ENCODE results near the gene KLF5.
A peak's percentile ranks its signal among the peaks of the same experiment; 100 is the strongest.
"Not testable (repeated sequence)": the region's sequence is repeated elsewhere in the genome, so short reads cannot be mapped to it uniquely, and the experiment has no call there.

Gene KLF5

DNA sequence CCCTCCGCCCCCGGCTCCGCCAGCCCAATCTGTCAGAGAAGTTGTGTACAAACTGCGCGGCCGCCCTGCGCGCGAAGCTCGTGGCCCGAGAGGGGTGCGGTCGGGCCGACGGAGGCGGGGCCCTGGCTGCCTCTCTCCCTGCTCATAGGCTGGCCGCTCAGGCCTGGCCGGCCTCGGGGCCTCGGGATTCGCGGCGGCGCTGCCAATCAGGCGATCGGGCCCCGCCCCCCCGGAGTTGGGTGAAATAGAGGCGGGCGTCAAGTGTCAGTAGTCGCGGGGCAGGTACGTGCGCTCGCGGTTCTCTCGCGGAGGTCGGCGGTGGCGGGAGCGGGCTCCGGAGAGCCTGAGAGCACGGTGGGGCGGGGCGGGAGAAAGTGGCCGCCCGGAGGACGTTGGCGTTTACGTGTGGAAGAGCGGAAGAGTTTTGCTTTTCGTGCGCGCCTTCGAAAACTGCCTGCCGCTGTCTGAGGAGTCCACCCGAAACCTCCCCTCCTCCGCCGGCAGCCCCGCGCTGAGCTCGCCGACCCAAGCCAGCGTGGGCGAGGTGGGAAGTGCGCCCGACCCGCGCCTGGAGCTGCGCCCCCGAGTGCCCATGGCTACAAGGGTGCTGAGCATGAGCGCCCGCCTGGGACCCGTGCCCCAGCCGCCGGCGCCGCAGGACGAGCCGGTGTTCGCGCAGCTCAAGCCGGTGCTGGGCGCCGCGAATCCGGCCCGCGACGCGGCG, at the start of gene KLF5:
KLF5 (plus strand) TSS at position 270 of the 724 bp plus-strand sequence; CDS start at position 593, 323 bp downstream.
- Mint-ChIP-seq H3K27me3 (peaks cover 43% of the 10 kb centered on the region), H3K4me3 (peak within 1 kb of the TSS; percentile 81), H3K27ac (peak within 1 kb of the TSS; percentile 76), H3K4me1 (peaks cover 21% of the 10 kb centered on the region), H3K9me3 (no peaks in the 10 kb centered on the region), H3K36me3 (ENCODE audit: low read depth) (no peaks in the 10 kb centered on the region)
- DNase-seq, result peak; percentile 95
- ATAC-seq, result peak; percentile 99

DNA sequence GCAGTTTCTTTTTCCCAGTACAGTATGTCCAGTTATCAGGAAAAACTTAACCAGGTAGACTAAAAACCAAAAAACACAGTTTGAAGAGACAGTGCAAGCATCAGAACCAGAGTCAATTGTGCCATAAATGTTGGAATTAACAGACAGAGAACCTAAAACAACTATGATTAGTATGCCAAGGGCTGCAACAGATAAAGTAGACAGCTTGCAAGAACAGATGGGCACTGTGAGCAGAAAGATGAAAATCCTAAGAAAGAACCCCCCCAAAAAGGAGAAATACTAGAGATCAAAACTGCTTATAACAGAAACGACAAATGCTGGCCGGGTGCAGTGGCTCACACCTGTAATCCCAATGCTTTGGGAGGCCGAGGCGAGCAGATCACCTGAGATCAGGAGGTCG, 47.1 kb upstream of the KLF5 start:
- Mint-ChIP-seq H3K4me3 (no peak overlapping the region), H3K4me1 (no peaks in the 10 kb centered on the region), H3K27me3 (no peaks in the 10 kb centered on the region), H3K9me3 (no peaks in the 10 kb centered on the region), H3K27ac (no peak overlapping the region), H3K36me3 (ENCODE audit: low read depth) (peaks cover 33% of the 10 kb centered on the region)
- ATAC-seq, result no peak
- DNase-seq, result no peak

- Mint-ChIP-seq H3K27ac (no peak overlapping the region), H3K27me3 (no peaks in the 10 kb centered on the region), H3K4me3 (no peak overlapping the region), H3K4me1 (no peaks in the 10 kb centered on the region), H3K9me3 (no peaks in the 10 kb centered on the region), H3K36me3 (ENCODE audit: low read depth) (peaks cover 29% of the 10 kb centered on the region)
- no peak for DNase-seq
- no peak for ATAC-seq
Observed at GRCh38 chr13:73015805-73016204, 43.0 kb upstream of the KLF5 start.

DNA sequence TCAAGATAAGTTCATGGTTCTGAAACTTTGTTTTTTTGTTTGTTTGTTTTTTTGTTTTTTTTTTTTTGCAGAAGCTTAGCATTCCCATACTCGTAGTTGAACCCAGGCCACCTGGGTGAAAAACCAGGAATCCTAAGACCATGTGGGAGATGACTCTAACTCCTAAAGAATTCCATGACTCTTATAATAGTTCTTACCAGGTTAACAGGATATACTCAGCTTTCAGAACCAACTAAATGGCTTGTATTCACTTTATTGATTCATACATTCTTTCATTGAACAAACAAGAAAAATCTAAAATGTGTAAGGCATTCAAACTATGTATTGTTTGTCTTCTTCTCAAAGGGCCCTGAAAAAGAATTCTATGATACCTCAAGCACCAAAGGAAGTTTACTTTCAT, 40.5 kb upstream of the KLF5 start:
- no peaks in the 10 kb centered on the region for H3K4me1 Mint-ChIP-seq
- H3K4me3 Mint-ChIP-seq, result no peak overlapping the region
- H3K27me3 Mint-ChIP-seq, result no peaks in the 10 kb centered on the region
- H3K9me3 Mint-ChIP-seq, result no peaks in the 10 kb centered on the region
- peaks cover 17% of the 10 kb centered on the region for H3K36me3 Mint-ChIP-seq (ENCODE audit: low read depth)
- DNase-seq, result no peak
- no peak overlapping the region for H3K27ac Mint-ChIP-seq
- ATAC-seq, result no peak

DNA sequence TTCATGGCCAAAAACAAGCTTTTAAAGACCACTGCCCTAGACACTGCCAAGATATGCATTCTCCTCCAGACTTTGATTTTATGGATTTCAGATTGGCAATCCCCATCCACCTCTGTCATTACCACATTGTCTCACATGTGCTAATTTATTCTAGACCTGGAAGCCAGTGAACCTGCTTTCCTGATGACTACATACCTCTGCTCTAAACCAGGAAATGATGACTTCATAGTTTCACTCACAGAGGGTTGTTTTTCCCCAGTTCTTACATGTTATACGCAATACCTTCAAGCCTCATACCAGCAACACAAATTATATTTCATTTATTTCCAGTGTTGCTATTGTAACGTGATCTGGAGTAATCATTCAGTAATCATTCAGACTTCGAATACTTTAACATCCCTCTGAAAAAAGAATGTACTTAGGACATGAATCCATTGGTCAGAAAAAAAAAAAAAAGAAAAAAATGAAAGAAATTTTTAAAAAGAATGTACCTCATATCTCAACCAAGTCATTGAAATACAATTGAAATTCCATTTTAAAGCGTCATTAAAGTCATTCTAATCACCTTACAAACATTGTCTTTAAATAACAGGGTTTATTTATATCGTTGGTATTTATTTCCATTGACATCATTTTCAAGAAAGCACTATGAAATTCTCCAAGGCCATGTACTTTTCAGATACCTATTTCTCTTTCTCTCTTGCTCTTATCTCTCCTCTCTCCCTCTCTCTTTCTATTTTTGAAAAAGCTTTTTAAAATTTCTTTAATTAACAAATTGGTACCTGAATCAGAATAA, 33.4 kb upstream of the KLF5 start:
- Mint-ChIP-seq H3K9me3 (no peaks in the 10 kb centered on the region), H3K4me3 (no peak overlapping the region), H3K36me3 (ENCODE audit: low read depth) (peaks cover 2% of the 10 kb centered on the region), H3K27me3 (no peaks in the 10 kb centered on the region), H3K4me1 (peaks cover 5% of the 10 kb centered on the region), H3K27ac (no peak overlapping the region)
- DNase-seq, result no peak
- ATAC-seq, result peak; percentile 84

DNA sequence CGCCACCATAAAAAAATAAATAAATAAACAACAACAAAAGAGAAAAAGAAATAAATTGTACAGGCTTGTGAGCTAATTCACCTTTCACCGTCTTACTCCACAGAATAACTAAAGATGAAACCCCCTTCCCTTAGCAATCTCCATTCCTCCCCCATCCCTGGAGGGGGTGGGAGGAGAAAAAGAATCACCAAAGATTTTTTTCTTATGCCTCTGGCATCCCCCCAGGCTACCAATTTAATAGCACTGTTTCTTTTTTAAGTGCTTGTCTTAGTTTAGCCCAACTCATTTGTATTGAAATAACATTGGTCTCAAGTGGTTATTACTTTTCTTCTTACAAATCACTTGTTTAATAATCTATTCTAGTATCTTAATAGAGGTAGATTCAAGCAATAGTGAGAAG, 23.9 kb upstream of the KLF5 start:
- Mint-ChIP-seq H3K27ac (no peak overlapping the region), H3K36me3 (ENCODE audit: low read depth) (no peaks in the 10 kb centered on the region), H3K4me3 (no peak overlapping the region), H3K4me1 (no peaks in the 10 kb centered on the region), H3K9me3 (no peaks in the 10 kb centered on the region), H3K27me3 (no peaks in the 10 kb centered on the region)
- DNase-seq, result no peak
- ATAC-seq, result no peak

DNA sequence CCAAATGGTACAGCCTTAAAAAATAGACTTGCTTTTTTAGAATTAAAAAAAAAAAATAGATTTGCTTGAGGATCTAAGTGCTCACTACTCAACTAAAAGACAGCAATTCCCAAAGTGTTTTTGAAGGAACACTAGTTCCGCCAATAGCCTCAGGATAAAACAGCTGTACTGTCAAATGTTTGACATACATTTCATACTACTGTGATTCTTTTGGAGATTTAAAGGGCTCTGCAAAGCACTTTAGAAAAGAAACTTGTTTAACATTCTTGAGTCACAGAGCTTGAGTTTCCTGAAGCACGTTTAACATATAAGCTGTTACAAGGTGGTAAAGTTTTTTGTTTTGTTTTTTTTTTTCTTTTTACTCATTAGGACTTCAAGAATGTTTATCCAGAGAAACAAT, 23.1 kb upstream of the KLF5 start:
- H3K27ac Mint-ChIP-seq, result no peak overlapping the region
- H3K4me3 Mint-ChIP-seq, result no peak overlapping the region
- no peaks in the 10 kb centered on the region for H3K36me3 Mint-ChIP-seq (ENCODE audit: low read depth)
- ATAC-seq (no peak), DNase-seq (no peak)
- H3K27me3 Mint-ChIP-seq, result no peaks in the 10 kb centered on the region
- H3K4me1 Mint-ChIP-seq, result no peaks in the 10 kb centered on the region
- no peaks in the 10 kb centered on the region for H3K9me3 Mint-ChIP-seq

DNA sequence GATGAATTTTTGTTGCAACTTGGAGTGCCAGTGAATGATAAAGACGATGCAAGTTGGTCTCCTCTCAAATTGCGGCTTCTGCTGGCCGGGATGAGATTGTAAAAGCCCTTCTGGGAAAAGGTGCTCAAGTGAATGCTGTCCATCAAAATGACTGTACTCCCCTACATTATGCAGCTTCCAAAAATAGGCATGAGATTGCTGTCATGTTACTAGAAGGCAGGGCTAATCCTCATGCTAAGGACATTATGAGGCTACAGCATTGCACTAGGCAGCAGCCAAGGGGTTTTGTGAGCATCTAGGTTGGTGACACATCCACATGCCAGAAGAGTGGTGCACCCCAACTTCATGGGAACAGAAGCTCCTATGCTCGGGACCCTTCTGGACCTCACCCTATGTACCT, 22.2 kb upstream of the KLF5 start:
- no peaks in the 10 kb centered on the region for H3K9me3 Mint-ChIP-seq
- no peak for DNase-seq
- ATAC-seq, result no peak
- H3K36me3 Mint-ChIP-seq (ENCODE audit: low read depth), result no peaks in the 10 kb centered on the region
- no peak overlapping the region for H3K4me3 Mint-ChIP-seq
- H3K27ac Mint-ChIP-seq, result no peak overlapping the region
- no peaks in the 10 kb centered on the region for H3K4me1 Mint-ChIP-seq
- no peaks in the 10 kb centered on the region for H3K27me3 Mint-ChIP-seq

- ATAC-seq, result no peak
- Mint-ChIP-seq H3K4me1 (no peaks in the 10 kb centered on the region), H3K27ac (no peak overlapping the region), H3K36me3 (ENCODE audit: low read depth) (no peaks in the 10 kb centered on the region), H3K9me3 (no peaks in the 10 kb centered on the region), H3K4me3 (no peak overlapping the region), H3K27me3 (no peaks in the 10 kb centered on the region)
- DNase-seq, result no peak
Observed at GRCh38 chr13:73038064-73038463, 20.7 kb upstream of the KLF5 start.

DNA sequence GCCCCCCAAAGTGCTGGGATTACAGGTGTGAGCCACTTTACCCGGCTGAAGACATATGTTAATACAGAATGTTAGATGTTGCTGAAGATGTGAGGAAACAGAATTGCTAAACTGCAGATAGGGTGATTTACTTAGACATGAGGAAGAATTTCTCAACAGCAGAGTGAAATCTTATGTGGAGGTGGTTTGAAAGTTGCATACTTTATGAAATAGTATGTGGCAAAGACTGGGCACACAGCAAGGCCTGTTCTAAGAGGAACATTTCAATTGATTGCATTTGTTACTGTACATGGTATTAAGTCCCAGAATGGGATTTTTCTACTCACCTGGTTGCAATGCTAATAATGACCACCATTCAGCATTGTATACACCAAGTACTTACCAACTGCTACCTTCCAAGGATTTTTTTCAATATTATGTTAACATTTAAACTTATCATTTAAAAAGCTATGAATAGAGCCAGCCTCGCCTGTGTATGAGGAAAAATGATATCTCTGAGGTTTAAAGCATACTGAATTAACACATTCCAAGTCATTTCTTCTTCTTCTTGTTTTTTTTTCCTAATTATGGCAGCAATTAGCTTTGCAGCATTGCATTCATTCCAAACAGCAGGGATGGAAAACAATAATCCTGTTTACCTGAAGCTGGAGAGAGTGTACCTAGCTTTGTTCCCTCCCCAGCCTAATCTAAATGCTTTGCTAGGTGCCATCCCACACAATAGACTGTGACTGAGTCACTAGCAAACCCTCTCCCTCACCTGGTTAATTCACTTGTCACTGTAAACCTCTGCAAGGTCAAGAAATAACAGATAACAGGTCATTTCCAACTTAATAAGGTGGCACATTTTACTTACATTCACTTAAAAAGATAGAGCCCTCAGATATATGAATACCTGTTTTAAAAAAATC, 19.4 kb upstream of the KLF5 start:
- Mint-ChIP-seq H3K36me3 (ENCODE audit: low read depth) (no peaks in the 10 kb centered on the region), H3K9me3 (no peaks in the 10 kb centered on the region), H3K27ac (no peak overlapping the region), H3K27me3 (no peaks in the 10 kb centered on the region), H3K4me3 (no peak overlapping the region), H3K4me1 (no peaks in the 10 kb centered on the region)
- ATAC-seq (no peak), DNase-seq (no peak)

- Mint-ChIP-seq H3K4me1 (no peaks in the 10 kb centered on the region), H3K27ac (no peak overlapping the region), H3K27me3 (no peaks in the 10 kb centered on the region), H3K4me3 (no peak overlapping the region), H3K36me3 (ENCODE audit: low read depth) (no peaks in the 10 kb centered on the region), H3K9me3 (no peaks in the 10 kb centered on the region)
- ATAC-seq (no peak), DNase-seq (no peak)
Observed at GRCh38 chr13:73040484-73040883, 18.3 kb upstream of the KLF5 start.

DNA sequence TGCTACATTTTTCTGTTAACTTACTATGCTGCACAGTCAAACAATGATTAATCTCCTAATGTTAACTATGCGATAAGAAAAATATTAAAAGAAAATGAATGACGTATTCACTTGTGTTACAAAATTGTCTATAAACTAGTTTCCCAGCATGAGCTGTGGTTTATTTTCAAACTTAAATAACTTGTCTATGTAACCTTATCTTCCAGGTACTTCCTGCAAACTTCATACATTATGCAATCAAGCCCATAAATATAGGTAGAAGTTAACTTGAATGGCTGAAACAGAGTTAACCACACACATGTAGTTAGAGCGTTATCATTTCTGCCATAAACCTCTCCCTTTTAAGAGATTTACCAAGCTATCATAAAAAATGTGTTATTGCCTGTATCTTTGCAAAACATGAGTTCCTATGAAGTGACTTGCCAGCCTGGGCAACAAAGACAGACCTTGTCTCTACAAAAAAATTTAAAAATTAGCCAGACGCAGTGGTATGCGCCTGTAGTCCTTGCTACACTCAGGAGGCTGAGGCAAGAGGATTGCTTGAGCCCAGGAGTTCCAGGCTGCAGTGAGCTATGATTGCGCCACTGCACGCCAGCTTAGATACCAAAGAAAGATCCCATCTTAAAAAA, 17.7 kb upstream of the KLF5 start:
- H3K4me3 Mint-ChIP-seq, result no peak overlapping the region
- H3K27ac Mint-ChIP-seq, result no peak overlapping the region
- no peak for DNase-seq
- H3K4me1 Mint-ChIP-seq, result no peaks in the 10 kb centered on the region
- ATAC-seq, result no peak
- no peaks in the 10 kb centered on the region for H3K9me3 Mint-ChIP-seq
- H3K36me3 Mint-ChIP-seq (ENCODE audit: low read depth), result no peaks in the 10 kb centered on the region
- H3K27me3 Mint-ChIP-seq, result no peaks in the 10 kb centered on the region

GRCh38 chr13:73045031-73045430, 13.8 kb upstream of the KLF5 start:
- no peaks in the 10 kb centered on the region for H3K36me3 Mint-ChIP-seq (ENCODE audit: low read depth)
- no peak overlapping the region for H3K27ac Mint-ChIP-seq
- DNase-seq (no peak), ATAC-seq (no peak)
- H3K4me3 Mint-ChIP-seq, result no peak overlapping the region
- H3K27me3 Mint-ChIP-seq, result no peaks in the 10 kb centered on the region
- no peaks in the 10 kb centered on the region for H3K4me1 Mint-ChIP-seq
- H3K9me3 Mint-ChIP-seq, result no peaks in the 10 kb centered on the region

DNA sequence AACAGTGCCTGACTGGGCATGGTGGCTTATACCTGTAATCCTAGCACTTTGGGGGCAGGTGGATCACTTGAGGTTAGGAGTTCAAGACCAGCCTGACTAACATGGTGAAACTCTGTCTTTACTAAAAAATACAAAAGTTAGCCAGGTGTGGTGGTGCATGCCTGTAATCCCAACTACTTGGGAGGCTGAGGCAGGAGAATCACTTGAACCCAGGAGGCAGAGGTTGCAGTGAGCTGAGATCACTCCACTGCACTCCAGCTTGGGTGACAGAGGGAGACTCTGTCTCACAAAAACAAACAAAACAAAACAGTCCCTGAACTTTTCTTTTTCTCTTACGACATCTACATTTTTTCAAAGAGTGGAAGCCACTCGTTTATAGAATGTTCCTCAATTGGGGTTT, 10.2 kb upstream of the KLF5 start:
- DNase-seq; ATAC-seq; H3K27ac Mint-ChIP-seq; H3K27me3 Mint-ChIP-seq; H3K9me3 Mint-ChIP-seq; H3K4me3 Mint-ChIP-seq; H3K36me3 Mint-ChIP-seq (ENCODE audit: low read depth); H3K4me1 Mint-ChIP-seq: not testable (repeated sequence)
